Hematopoietic multipotent progenitor cell treated with erythropoietin and hydrocortisone succinate and interleukin-3 and kit ligand, for 8 days (in vitro differentiated cells): Measurements from ENCODE around the gene FLNC.

ENCODE experiments used
- DNase-seq: peaks from one replicate; pipeline ENCODE4 v3.0.0-alpha.2; 2015

FLNC gene

DNA sequence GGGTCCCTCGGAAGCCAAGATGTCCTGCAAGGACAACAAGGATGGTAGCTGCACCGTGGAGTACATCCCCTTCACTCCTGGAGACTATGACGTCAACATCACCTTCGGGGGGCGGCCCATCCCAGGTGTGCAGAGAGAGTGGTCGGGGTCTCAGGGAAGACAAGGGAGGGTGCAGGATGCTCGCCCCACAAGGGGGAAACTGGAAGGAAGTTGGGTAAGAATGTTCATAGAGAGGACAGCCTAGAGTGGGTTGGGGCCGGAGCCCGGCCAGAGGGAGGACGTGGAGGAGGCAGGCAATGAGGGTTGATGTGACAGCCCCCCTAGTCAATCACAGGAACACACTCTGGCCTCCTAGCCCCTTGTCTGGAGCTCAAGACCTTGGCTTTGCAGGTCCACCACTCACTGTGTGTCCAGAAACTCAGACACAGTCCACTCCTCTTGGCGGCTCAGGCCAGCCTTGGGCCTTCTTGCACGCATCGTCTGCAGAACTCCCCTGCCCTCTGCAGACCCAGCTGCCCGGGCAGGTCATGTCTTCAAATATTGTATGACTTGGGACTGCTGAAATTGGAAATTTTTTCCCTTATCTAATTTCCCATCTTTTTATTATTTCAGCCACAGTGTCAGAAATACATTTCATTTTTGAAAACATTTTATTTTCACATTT lies 16.7 kb downstream of the FLNC start:
- DNase-seq: no peak

DNA sequence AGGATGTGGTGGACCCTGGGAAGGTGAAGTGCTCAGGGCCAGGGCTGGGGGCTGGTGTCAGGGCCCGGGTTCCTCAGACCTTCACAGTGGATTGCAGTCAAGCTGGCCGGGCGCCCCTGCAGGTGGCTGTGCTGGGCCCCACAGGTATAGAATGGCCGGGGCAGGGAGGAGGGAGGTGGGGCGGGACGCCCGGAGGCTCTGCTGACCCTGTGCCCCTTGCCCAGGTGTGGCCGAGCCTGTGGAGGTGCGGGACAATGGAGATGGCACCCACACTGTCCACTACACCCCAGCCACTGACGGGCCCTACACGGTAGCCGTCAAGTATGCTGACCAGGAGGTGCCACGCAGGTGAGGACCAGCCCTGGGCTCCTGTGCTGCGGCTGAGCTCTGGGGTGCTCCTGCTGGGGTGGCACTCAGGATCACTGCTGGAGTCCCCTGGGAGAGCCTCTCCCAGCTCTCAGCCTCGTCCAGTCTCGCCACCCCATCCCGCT lies 17.6 kb downstream of the FLNC start:
- DNase-seq: no peak

DNA sequence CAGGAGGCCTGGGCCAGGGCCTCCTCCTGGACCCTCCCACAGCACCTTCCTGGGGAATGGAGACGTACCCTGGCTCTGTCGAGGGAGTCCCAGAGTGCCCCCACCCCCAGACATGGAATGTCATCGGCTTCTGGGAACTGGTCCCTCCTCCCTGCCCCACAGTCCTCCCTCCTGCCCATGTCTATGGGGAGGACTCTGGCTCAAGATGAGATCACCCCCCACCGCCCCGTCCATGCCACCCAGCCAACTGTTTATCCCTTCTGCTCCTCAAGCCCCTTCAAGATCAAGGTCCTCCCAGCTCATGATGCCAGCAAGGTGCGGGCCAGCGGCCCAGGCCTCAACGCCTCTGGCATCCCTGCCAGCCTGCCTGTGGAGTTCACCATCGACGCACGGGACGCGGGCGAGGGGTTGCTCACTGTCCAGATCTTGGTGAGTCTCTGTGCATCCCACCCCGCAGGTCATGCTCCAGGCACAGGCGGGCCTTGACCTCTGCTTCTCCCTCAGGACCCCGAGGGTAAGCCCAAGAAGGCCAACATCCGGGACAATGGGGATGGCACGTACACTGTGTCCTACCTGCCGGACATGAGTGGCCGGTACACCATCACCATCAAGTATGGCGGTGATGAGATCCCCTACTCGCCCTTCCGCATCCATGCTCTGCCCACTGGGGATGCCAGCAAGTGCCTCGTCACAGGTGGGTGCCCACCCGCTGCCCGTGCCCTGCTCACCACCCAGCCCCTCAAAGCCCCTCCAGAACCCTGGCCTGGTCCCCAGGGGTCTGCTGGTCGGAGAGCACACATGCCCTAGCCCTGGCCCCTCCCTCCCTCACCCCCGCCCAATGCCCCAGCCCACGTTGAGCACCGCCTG lies 18.3 kb downstream of the FLNC start:
- DNase-seq: no peak

DNA sequence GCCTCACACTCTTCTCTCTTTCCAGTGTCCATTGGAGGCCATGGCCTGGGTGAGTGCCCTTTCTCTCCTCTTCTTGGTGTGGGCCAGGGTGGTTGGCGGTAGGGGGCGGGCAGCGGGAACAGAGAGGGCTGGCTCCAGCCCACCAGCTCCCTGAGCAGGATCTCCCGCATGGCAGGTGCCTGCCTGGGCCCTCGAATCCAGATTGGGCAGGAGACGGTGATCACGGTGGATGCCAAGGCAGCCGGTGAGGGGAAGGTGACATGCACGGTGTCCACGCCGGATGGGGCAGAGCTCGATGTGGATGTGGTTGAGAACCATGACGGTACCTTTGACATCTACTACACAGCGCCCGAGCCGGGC lies 18.9 kb downstream of the FLNC start:
- no peak for DNase-seq

DNA sequence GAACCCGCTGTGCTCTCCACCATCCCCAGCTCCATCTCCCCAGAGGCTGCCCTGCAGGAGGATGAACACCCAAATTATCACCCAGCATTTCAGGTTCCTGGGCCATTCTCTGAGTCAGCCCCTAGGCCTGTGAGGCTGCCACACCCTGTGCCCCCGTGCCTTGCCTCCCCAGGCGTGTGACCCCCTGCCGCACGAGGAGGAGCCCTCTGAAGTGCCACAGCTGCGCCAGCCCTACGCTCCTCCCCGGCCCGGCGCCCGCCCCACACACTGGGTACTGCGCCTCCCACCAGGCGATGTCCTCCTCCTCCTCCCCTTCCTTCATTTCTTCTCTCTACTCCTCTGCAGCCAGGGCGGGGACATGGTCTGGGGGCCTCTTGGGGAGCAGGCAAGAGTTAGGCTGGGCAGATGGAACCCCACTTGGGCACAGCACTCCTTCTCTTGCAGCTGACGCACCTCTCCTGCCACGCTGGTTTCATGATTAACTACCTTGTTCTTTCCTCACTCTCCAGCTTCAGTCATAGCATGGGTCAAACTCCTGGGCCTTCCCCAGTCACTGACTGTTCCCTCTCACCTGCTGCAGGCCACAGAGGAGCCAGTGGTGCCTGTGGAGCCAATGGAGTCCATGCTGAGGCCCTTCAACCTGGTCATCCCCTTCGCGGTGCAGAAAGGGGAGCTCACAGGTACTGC lies 19.7 kb downstream of the FLNC start:
- no peak for DNase-seq

DNA sequence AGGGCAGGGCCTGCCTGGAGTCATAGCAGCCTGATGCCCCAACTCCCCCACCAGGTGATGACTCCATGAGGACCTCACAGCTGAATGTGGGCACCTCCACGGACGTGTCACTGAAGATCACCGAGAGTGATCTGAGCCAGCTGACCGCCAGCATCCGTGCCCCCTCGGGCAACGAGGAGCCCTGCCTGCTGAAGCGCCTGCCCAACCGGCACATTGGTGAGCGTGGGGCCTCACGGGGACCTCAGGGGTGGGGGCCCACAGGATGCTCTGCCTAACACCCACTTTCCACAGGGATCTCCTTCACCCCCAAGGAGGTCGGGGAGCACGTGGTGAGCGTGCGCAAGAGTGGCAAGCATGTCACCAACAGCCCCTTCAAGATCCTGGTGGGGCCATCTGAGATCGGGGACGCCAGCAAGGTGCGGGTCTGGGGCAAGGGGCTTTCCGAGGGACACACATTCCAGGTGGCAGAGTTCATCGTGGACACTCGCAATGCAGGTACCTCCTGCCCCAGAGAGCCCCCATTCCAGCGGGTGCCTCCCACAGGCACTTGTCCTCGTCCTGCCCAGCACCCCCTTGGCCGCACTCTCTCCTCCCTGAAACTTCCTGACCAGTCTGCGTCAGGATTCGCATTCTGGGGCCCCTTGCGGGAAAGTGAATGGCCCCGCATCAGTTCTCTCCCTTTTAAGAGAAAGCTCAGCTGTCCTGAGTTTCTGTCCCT lies 22.5 kb downstream of the FLNC start:
- no peak for DNase-seq

DNA sequence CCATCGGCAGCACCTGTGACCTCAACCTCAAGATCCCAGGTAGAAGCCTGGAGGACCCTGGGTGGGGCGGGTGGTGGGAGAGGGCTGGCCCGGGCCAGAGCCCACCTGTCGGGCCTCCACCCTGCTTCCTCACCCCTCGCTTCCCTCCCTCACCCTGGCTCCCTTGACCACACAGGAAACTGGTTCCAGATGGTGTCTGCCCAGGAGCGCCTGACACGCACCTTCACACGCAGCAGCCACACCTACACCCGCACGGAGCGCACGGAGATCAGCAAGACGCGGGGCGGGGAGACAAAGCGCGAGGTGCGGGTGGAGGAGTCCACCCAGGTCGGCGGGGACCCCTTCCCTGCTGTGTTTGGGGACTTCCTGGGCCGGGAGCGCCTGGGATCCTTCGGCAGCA lies 23.6 kb downstream of the FLNC start:
- no peak for DNase-seq

DNA sequence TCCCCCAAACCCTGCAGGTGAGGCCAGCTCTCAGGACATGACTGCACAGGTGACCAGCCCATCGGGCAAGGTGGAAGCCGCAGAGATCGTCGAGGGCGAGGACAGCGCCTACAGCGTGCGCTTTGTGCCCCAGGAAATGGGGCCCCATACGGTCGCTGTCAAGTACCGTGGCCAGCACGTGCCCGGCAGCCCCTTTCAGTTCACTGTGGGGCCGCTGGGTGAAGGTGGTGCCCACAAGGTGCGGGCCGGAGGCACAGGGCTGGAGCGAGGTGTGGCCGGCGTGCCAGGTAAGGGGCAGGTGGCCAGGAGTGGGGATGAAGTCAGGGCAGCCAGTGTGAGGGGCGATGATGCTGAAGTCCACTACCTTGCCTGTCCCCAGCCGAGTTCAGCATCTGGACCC lies 24.2 kb downstream of the FLNC start:
- no peak for DNase-seq

DNA sequence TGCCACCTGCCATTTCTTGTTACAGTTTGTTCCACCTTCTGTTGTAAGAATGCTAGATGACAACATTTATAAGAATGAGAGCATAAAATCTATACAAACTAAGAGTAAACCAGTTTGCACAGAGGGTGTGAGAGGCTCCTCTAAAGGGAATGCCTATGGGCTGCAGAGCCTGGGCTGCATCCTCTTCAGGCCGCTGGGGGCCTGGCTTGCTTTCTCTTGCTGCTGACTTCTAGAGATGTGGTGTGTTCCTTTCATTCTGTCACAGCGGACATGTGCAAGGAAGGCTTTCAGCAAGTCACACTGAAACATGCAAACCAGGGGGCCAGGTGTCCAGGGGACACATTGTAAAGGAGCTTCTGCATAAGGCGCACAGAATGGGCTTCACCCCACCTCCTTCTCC lies 25.4 kb downstream of the FLNC start:
- DNase-seq: no peak

DNA sequence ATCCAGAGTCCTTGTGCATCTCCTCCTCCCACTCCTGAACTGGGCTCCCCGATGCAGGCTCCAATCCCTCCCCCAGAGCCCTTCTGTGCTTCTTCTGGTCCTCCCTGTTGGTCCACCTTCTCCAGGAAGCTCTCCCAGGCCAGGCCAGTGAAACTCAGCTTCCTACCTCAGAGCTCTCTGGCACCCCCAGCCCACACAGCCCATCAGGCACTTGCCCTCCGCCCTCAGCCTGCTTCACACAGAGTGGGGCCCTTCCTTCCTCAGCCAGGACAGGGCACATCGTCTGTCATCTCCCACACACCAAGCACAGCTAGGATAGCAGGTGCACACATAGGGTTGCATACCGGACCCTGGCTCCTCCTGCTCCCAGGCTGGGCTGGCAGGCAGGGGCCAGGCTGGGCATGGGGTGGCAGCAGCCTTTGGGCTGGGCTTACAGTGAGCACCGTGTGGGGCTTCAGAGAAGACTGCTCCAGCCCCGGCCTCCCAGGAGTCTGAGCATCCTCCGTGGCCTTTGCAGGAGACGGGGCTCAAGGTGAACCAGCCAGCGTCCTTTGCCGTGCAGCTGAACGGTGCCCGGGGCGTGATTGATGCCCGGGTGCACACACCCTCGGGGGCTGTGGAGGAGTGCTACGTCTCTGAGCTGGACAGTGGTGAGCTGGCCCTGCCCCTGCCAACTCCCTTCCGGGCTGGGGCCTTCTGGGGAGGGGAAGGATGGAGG lies 26.0 kb downstream of the FLNC start:
- DNase-seq: no peak

DNA sequence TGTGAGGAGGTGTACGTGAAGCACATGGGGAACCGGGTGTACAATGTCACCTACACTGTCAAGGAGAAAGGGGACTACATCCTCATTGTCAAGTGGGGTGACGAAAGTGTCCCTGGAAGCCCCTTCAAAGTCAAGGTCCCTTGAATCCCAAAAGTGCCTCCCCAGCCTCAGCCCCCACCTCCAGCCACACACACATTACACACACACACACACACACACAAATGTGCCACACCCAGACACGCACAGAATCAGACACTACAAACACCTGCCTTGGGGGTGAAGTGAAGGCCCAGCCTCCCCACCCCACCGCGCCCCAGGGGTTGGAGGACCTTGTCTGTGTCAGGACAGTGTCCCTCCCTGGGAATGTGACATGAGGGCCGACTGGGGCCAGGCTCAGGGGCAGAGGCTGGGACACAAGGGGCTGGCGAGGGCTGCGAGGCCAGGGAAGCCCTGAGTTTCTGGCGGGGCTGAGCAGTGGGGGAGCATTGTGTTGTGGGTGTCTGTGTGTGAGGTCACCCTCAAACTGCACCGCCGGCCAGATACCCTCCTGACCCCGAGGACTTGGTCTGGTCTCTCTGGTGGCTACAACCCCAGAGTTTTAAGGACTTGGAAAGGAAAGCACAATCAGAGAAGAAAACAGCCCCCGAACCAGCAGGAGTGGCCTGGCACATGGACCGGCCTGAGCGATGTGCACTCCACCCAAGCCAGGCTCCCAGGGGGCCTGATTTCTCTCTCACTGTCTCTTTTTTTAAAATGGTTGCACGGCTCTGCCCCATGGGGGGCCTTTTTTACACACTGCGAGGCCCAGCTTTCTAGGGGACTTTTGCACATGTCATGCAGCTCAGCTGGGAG lies 28.4 kb downstream of the FLNC start:
- no peak for DNase-seq

DNA sequence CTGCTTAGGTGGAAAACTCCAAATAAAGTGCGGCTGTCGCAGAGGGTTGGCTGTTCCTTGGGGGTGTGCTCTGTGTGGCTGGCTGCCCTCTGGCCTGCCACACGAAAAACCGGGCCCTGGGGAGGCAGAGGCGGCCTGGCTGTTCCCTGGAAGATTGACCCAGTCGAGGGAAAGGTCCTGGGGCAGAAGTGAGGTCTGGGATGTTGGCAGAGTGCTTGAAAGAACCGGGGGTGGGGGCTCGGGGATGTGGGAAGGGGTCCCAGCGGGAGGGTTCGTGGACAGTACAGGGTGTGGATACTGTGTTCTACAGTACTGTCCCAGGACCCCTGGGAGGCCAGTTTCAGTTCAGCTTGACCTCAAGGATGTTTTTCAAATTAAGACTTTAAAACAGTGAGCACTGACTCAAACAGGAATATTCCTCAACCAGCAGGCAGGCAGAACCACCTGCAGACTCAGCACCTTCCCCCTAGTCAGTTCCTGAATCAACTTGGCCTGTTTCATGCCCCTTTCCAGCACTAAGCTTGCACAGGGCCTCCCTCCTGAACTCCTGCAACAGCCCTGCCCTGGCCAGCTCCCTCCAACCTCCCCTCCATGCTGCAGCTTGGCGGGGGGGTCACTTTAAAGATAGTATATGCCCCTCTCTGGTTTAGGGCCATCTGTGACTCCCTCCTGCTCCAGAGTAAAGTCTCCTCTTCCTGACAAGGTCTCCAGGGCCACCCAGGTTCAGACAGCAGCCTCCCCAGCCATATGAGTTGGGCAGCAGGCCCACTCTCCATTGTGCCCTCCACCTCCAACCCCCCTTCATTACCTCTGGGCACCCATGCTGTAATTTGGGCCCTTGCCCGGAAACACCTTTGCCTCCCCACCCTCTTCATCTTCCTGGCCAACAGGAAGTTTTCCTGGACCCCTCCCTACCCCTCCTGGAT lies 29.3 kb downstream of the FLNC start:
- DNase-seq: no peak

DNA sequence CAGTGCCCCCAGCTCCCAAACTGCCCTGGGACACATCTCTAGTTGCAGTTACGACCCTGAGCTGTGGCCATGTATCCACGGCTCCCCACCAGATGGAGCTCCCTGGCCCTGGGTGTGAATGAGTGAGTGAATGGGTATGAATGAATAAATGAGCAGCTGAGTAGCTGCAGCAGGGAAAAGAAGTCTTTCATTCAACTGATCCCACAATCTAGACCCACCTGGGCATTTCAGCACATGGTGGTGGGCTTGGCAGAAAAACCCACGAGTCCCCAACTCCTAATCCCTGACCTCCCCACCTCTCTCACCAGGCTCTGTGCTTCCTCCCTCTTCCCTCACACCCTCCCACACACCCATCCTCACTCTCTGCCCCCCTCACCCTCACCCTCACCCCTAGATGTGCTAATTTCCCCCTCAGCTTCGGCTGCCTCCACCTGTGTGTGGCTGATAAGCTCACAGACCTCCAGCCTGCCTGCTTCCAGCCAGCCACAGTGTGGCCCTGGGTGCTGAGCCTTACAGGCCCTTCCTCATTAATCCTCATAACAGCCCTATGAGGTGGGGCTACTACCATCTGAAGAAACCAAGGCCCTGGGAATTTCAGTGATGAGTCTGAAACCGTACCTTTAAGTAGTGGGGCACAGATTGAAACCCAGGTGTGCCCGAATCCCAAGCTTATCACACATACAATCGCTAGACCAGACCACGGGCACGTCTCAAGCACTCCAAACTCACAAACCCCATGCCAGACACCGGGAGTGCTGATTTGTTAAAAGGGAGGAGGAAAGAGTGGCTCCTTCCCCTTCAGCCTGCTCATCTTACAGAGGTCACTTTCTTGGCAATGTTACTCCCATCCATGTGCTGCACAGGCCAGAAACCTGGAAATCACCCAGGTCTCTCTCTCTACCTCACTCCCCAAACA lies 30.2 kb downstream of the FLNC start:
- peak; percentile 78 for DNase-seq

DNA sequence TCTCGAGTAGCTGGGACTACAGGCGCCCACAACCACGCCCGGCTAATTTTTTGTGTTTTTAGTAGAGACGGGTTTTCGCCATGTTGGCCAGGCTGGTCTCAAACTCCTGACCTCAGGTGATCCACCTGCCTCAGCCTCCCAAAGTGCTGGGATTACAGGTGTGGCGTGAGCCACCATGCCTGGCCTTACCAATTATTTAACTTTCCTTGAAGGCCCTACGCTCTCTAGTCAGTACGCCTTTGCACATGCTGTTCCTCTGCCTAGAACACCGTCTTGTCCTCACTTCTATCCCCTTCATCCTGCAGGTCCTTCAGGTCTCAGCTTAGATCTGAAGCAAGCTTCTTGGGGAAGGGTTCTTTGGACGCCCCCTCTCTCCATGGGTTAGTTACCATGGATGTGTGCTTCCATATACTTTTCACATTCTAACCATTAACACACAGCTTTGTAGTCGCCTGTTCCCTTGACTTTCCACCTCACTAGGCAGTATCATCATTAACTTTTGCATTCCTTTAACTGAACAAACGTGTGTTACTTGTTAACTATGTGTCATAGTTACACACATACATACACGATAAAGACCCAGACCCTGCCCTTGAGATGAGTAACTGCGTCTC lies 31.9 kb downstream of the FLNC start:
- no peak for DNase-seq

DNA sequence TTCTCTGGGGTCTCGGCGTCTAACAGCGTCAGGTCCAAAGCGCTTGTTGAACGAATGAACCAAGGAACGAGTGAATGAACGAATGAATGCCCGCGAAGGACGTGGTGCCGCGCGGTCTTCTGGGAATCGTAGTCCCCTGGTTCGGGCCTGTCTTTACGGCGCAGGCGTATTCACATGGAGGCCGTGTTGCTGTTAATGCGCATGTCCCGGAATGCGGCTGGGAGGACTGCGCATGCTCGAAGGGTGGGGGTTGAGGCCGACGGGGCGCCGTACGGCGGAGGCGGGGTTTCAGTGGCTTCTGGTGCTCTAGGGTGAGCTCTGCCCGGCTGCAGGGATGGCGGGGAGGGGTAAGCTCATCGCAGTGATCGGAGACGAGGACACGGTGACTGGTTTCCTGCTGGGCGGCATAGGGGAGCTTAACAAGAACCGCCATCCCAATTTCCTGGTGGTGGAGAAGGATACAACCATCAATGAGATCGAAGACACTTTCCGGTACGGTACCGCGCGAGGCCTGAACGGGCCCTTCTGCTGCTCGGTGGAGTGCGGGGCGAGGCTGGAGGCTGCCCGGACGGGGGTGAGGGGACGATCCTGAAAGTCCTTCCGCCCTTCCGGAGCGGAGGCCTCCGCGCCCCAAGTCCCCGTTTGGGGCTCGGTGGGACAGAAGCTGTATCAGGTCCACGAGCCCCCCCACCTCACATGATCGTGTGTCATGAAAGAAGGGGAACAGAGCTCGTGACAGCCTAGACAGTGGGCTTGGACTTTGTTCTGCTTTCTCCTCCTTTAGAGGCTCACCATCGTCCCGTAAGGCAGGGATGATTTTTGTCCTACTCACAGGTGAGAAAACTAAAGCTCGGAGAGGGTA lies 32.6 kb downstream of the FLNC start, which contains the start of gene ATP6V1F:
Gene ATP6V1F (plus strand): TSS at position 286 of the 862 bp plus-strand sequence. CDS start 49 bp downstream, at position 335.
- DNase-seq: peak; percentile 98

DNA sequence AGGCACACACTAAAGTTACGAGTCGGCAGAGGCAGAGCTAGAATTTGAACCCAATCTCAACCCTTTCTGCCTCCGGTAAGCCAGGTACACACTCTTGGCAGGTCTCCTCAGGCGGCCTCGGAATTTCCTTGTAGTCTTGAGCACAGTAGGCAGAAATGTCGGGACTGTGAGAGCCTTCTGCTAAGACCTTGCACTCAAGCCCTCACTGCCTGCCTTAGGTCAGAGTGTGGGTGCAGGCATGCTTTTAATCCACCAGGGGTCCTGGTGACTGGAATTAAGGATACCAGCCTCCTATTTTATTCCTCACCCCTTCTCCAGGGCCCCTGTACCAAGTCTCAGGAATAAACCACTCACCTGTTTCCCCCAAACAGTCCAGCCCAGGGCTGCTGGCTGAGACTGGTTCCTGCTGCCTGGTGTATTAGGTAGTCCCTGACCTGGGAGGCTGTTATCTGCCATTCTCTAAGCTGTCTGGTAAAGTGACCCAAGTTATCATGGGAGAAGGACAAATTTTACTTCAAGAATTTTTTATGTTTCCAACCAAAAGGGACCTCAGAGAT lies 33.3 kb downstream of the FLNC start:
- DNase-seq: peak; percentile 82

DNA sequence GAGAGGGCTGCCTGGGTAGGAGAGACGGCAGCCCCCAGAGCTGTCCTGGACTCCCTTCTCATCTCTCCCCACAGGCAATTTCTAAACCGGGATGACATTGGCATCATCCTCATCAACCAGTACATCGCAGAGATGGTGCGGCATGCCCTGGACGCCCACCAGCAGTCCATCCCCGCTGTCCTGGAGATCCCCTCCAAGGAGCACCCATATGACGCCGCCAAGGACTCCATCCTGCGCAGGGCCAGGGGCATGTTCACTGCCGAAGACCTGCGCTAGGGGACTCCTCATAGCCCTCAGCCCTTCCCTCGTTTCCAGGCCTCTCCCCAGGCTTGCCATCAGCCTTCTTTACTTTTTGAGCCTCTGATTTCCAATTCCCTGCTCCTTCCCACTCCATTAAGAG lies 35.1 kb downstream of the FLNC start:
- DNase-seq: no peak
